Measurements from ENCODE around the gene ARMC9. TPM values are rescaled to one million over a fixed set of nuclear protein-coding genes. Genes with fewer than 3 reads are reported as not detected.

ARMC9 gene
- total RNA-seq, 1 experiment from 2014 or later, result 14.9 TPM

DNA sequence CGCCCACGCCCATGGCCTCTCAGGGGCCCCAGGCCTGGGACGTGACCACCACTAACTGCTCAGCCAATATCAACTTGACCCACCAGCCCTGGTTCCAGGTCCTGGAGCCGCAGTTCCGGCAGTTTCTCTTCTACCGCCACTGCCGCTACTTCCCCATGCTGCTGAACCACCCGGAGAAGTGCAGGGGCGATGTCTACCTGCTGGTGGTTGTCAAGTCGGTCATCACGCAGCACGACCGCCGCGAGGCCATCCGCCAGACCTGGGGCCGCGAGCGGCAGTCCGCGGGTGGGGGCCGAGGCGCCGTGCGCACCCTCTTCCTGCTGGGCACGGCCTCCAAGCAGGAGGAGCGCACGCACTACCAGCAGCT lies 199.5 kb downstream of the ARMC9 start:
- Histone ChIP-seq H3K36me3 (ENCODE audit: insufficient read depth, low read length, poor library complexity, severe bottlenecking) (no peaks in the 10 kb centered on the region), H3K9me3 (ENCODE audit: low read depth, low read length, poor library complexity, severe bottlenecking) (no peaks in the 10 kb centered on the region), H3K27me3 (replicated peaks; ENCODE audit: insufficient read depth, low read depth, low read length, poor library complexity) (peaks cover 20% of the 10 kb centered on the region), H3K4me3 (ENCODE audit: low read depth, low read length, poor library complexity, severe bottlenecking) (no peak overlapping the region), H3K4me1 (ENCODE audit: insufficient read depth, low read length, poor library complexity, severe bottlenecking) (no peaks in the 10 kb centered on the region), H3K27ac (ENCODE audit: low read depth, low read length, poor library complexity, severe bottlenecking) (no peak overlapping the region)
- TF ChIP-seq, protein P1, sequence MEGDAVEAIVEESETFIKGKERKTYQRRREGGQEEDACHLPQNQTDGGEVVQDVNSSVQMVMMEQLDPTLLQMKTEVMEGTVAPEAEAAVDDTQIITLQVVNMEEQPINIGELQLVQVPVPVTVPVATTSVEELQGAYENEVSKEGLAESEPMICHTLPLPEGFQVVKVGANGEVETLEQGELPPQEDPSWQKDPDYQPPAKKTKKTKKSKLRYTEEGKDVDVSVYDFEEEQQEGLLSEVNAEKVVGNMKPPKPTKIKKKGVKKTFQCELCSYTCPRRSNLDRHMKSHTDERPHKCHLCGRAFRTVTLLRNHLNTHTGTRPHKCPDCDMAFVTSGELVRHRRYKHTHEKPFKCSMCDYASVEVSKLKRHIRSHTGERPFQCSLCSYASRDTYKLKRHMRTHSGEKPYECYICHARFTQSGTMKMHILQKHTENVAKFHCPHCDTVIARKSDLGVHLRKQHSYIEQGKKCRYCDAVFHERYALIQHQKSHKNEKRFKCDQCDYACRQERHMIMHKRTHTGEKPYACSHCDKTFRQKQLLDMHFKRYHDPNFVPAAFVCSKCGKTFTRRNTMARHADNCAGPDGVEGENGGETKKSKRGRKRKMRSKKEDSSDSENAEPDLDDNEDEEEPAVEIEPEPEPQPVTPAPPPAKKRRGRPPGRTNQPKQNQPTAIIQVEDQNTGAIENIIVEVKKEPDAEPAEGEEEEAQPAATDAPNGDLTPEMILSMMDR (conservative IDR thresholded peaks at IDR 0.05; ENCODE audit: low read depth, low read length), result no peak
- no peak for TF ChIP-seq EZH2 (IDR thresholded peaks at IDR 0.05; ENCODE audit: borderline replicate concordance, low read depth, low read length, poor library complexity, severe bottlenecking)
- BruUV-seq (replicated peaks), result no TSS peak
- intact Hi-C loops (cut with micrococcal nuclease; ENCODE audit: unreplicated experiment), result no loop called here
- POLR2A ChIA-PET (ENCODE audit: low non-redundant PET), result no interaction called here
- CTCF ChIA-PET, result no interaction called here
- DNase-seq (ENCODE audit: low spot score), result no peak

DNA sequence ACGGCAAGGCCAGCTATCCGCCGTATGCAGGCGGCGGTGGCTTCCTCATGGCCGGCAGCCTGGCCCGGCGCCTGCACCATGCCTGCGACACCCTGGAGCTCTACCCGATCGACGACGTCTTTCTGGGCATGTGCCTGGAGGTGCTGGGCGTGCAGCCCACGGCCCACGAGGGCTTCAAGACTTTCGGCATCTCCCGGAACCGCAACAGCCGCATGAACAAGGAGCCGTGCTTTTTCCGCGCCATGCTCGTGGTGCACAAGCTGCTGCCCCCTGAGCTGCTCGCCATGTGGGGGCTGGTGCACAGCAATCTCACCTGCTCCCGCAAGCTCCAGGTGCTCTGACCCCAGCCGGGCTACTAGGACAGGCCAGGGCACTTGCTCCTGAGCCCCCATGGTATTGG lies 200.2 kb downstream of the ARMC9 start:
- H3K27ac ChIP-seq (ENCODE audit: low read depth, low read length, poor library complexity, severe bottlenecking), result no peak overlapping the region
- H3K9me3 ChIP-seq (ENCODE audit: low read depth, low read length, poor library complexity, severe bottlenecking), result no peaks in the 10 kb centered on the region
- no peaks in the 10 kb centered on the region for H3K4me1 ChIP-seq (ENCODE audit: insufficient read depth, low read length, poor library complexity, severe bottlenecking)
- H3K4me3 ChIP-seq (ENCODE audit: low read depth, low read length, poor library complexity, severe bottlenecking), result no peak overlapping the region
- ChIA-PET CTCF (no interaction called here), POLR2A (ENCODE audit: low non-redundant PET) (no interaction called here)
- intact Hi-C loops (cut with micrococcal nuclease; ENCODE audit: unreplicated experiment), result no loop called here
- peaks cover 20% of the 10 kb centered on the region for H3K27me3 ChIP-seq (replicated peaks; ENCODE audit: insufficient read depth, low read depth, low read length, poor library complexity)
- H3K36me3 ChIP-seq (ENCODE audit: insufficient read depth, low read length, poor library complexity, severe bottlenecking), result no peaks in the 10 kb centered on the region
- no TSS peak for BruUV-seq (replicated peaks)
- DNase-seq (ENCODE audit: low spot score), result no peak
- TF ChIP-seq, protein P1 (conservative IDR thresholded peaks at IDR 0.05; ENCODE audit: low read depth, low read length), result no peak

DNA sequence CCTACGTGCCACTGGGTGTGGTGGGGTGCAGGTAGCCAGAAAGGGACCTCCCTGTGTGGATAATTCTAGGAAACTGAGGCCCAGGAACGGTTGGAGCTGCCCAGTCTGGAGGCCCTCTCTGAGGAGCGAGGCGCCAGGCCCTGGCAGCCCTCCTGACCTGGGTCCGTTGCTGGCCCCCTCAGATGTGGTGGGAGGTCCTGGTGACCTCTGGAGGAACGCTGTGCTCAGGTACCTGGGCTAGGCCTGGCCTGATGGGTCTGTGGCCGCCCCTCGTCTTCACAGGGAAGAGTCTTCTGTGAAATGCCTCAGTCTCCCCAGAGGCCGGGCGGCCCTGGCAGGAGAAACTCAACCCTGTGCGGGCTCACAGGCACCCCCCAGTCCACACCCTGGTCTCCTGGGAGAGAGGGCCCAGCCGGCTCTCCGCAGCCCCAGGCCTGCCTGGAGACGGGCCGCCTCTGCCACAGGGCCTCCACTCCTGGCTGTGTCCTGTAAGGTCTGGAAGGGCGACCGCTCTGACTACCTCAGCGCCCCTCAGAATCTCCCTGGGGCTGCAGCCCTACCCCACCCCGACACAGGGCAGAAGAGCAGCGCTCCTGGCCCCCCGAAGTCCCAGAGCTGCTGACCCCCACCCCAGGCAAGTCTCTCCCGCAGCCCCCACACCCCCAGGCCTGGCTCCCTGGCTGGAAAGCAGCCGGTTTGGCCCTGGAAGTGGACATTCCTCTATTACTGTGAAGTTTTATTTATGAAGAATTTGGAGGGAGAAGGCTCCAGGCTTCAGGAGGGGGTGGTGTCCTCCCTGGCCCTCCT lies 200.8 kb downstream of the ARMC9 start:
- Histone ChIP-seq H3K27me3 (replicated peaks; ENCODE audit: insufficient read depth, low read depth, low read length, poor library complexity) (peaks cover 20% of the 10 kb centered on the region), H3K36me3 (ENCODE audit: insufficient read depth, low read length, poor library complexity, severe bottlenecking) (no peaks in the 10 kb centered on the region), H3K9me3 (ENCODE audit: low read depth, low read length, poor library complexity, severe bottlenecking) (no peaks in the 10 kb centered on the region), H3K4me1 (ENCODE audit: insufficient read depth, low read length, poor library complexity, severe bottlenecking) (no peaks in the 10 kb centered on the region), H3K27ac (ENCODE audit: low read depth, low read length, poor library complexity, severe bottlenecking) (no peak overlapping the region), H3K4me3 (ENCODE audit: low read depth, low read length, poor library complexity, severe bottlenecking) (no peak overlapping the region)
- TF ChIP-seq, protein P1 (conservative IDR thresholded peaks at IDR 0.05; ENCODE audit: low read depth, low read length), result no peak
- no peak for TF ChIP-seq EZH2 (IDR thresholded peaks at IDR 0.05; ENCODE audit: borderline replicate concordance, low read depth, low read length, poor library complexity, severe bottlenecking)
- ChIA-PET CTCF (no interaction called here), POLR2A (ENCODE audit: low non-redundant PET) (no interaction called here)
- intact Hi-C loops (cut with micrococcal nuclease; ENCODE audit: unreplicated experiment), result no loop called here
- no TSS peak for BruUV-seq (replicated peaks)
- no peak for DNase-seq (ENCODE audit: low spot score)
